ENCODE data around the gene PRKCA.
"Not testable (repeated sequence)": the region's sequence is repeated elsewhere in the genome, so short reads cannot be mapped to it uniquely, and the experiment has no call there.

PRKCA gene

GRCh38 chr17:66355510-66355909 is 53.1 kb downstream of the PRKCA start:
- H3K4me3 ChIP-seq (ENCODE audit: control insufficient read depth, low read depth, low read length) = no peak overlapping the region
- TF ChIP-seq CTCF (conservative IDR thresholded peaks at IDR 0.05; ENCODE audit: control insufficient read depth, insufficient read depth, low read depth, low read length) = no peak
- DNase-seq (ENCODE audit: low read depth) = peak; percentile 23

GRCh38 chr17:66357037-66357436 is 54.6 kb downstream of the PRKCA start:
- no peak overlapping the region for H3K4me3 ChIP-seq (ENCODE audit: control insufficient read depth, low read depth, low read length)
- DNase-seq (ENCODE audit: low read depth) = peak; percentile 45
- no peak for TF ChIP-seq CTCF (conservative IDR thresholded peaks at IDR 0.05; ENCODE audit: control insufficient read depth, insufficient read depth, low read depth, low read length)

GRCh38 chr17:66359351-66359750 is 56.9 kb downstream of the PRKCA start:
- H3K4me3 ChIP-seq (ENCODE audit: control insufficient read depth, low read depth, low read length) = no peak overlapping the region
- TF ChIP-seq CTCF (conservative IDR thresholded peaks at IDR 0.05; ENCODE audit: control insufficient read depth, insufficient read depth, low read depth, low read length) = no peak
- no peak for DNase-seq (ENCODE audit: low read depth)

DNA sequence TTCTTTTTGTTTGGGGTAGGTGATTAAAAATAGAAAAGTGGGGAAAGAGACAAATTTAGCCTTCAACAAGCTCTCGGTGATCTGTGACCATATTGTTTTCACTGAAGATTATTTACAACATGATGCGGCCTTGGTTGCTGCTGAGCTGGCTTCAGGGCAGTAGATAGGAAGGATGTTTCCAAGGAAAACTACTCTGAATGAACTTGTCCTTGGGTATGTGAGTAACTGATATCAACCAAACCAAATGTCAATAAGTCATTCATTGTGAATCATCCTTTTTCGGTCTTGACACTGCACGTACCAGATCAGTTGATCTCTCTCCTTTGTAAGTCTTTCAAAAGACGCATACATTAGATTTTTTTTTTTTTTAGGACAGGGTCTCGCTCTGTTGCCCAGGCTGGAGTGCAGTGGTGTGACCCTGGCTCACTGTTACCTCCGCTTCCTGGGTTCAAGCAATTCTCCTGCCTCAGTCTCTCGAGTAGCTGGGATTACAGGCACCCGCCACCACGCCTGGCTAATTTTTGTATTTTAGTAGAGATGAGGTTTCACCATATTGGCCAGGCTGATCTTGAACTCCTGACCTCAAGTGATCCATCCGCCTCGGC is 58.6 kb downstream of the PRKCA start:
- DNase-seq (ENCODE audit: low read depth); H3K4me3 ChIP-seq (ENCODE audit: control insufficient read depth, low read depth, low read length): not testable (repeated sequence)

DNA sequence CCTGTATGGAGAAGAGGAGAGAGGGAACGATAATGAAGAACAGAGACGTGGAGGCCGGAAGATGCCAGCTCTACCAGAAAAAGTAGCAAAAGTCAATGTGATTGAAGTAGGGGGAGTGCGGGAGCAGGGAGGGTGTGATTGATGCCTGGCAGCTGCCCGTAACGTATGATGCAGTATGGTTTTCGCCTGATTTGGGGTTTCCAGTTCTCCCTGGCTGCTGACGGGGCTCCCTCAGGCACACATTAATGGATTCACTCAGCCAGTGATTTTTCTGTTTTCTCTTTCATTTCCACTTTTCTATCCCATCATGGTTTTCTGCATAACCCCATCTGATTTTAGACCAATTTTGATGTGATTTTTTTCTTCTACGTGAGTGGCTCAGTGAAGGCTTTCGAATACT is 62.1 kb downstream of the PRKCA start:
- no peak overlapping the region for H3K4me3 ChIP-seq (ENCODE audit: control insufficient read depth, low read depth, low read length)
- no peak for TF ChIP-seq CTCF (conservative IDR thresholded peaks at IDR 0.05; ENCODE audit: control insufficient read depth, insufficient read depth, low read depth, low read length)
- no peak for DNase-seq (ENCODE audit: low read depth)

DNA sequence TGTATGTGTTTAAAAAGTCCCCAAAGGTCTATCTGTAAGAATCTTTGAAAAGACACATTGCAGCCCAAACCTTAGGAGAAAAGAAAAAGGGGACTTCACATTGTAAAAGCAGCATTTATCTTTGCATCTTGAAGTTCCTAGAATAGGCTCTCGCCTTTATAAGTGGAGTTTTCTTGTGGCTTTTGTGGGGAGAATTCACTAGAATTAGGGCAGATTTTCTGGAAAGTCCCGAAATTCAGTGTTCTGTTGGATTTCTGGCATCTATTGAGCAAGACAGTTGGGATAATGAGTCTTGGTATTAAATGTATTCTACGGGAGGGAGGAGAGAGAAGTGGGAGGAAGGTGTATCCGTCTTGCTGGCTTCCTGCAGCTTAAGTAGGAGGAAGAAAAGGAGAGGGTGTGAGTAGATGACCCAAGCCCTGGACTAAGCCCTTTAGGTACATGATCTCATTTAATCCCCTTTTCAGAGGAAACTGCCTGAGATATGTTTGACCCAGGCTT is 62.6 kb downstream of the PRKCA start:
- TF ChIP-seq CTCF (conservative IDR thresholded peaks at IDR 0.05; ENCODE audit: control insufficient read depth, insufficient read depth, low read depth, low read length) = no peak
- no peak for DNase-seq (ENCODE audit: low read depth)
- H3K4me3 ChIP-seq (ENCODE audit: control insufficient read depth, low read depth, low read length) = no peak overlapping the region

DNA sequence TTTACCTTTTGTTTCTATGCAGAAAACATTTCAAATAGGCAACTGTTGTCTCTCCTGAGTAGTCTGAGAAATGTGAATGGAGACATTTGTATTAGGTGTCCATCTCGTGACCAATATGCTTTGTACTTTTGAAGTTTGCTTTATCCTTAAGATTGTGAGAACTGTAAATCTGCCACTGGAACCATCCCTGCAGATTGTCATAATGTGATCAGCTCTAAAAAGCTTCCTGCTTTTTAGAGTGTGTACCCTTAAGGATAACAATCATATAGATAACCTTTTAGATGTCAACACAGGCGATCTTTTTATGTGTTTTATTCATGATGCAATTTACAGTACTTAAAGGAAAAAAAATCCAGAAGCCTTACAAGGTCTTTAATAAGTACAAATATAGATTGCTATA is 63.5 kb downstream of the PRKCA start:
- no peak overlapping the region for H3K4me3 ChIP-seq (ENCODE audit: control insufficient read depth, low read depth, low read length)
- TF ChIP-seq CTCF (conservative IDR thresholded peaks at IDR 0.05; ENCODE audit: control insufficient read depth, insufficient read depth, low read depth, low read length) = no peak
- no peak for DNase-seq (ENCODE audit: low read depth)
